ENCODE results near the gene COPB2.

DNA sequence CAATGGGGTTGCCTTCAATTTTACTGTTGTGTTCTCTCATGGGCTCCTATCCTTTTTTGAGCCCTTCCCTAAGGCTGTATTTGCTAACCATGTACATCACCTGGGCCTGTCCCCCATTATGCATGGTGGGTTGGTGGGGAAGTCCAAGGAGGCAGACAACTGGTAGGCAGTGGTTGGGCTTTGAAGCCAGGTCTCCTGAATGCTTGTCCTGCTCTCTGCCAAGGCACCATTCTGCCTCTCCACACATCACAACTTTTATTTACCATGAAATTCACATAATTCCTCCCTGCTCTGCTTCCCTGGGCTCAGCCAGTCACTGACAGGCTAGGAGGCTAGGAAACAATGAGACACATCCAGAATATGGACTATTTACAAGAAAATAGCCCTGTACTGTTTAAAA lies 41.0 kb upstream of the COPB2 start:
- TF ChIP-seq CTCF (IDR thresholded peaks at IDR 0.05): no peak
- no peak for TF ChIP-seq POLR2A (IDR thresholded peaks at IDR 0.05)
